Effector memory CD4-positive, alpha-beta T cell (primary cell): ENCODE results near the gene C6orf47.

Experiments
- DNase-seq, 3 donors: peaks; one replicate each; pipeline ENCODE4 v3.0.0-alpha.2; 2020
- H3K27ac ChIP-seq: 2 replicates; pipeline ENCODE4 v1.7.0; 2013; ENCODE audit warnings: mild to moderate bottlenecking, low read length, moderate library complexity; ENCODE audit not compliant: insufficient read depth, poor library complexity, severe bottlenecking
- H3K27me3 ChIP-seq: replicated peaks from 2 replicates; pipeline ENCODE4 v1.7.0; 2013; ENCODE audit warnings: mild to moderate bottlenecking, low read length; ENCODE audit not compliant: insufficient read depth, control insufficient read depth, poor library complexity, severe bottlenecking
- H3K36me3 ChIP-seq: 2 replicates; pipeline ENCODE4 v1.7.0; 2013; ENCODE audit warnings: mild to moderate bottlenecking, low read length, moderate library complexity; ENCODE audit not compliant: control insufficient read depth, insufficient read depth
- H3K4me1 ChIP-seq: 2 replicates; pipeline ENCODE4 v1.7.0; 2013; ENCODE audit warnings: low read length, mild to moderate bottlenecking; ENCODE audit not compliant: control insufficient read depth, insufficient read depth, poor library complexity, severe bottlenecking
- H3K4me3 ChIP-seq: 2 replicates; pipeline ENCODE4 v1.7.0; 2013; ENCODE audit warnings: low read length, low read depth, mild to moderate bottlenecking; ENCODE audit not compliant: insufficient read depth, poor library complexity, severe bottlenecking
- H3K9me3 ChIP-seq: 2 replicates; pipeline ENCODE4 v1.7.0; 2013; ENCODE audit warnings: mild to moderate bottlenecking, low read length, moderate library complexity; ENCODE audit not compliant: control insufficient read depth

Gene C6orf47

GRCh38 chr6:31645325-31645724, 15.3 kb downstream of the C6orf47 start:
- no peak for DNase-seq
- no peak overlapping the region for H3K4me3 ChIP-seq
- no peaks in the 10 kb centered on the region for H3K27me3 ChIP-seq
- H3K36me3 ChIP-seq = peaks cover 88% of the 10 kb centered on the region
- H3K27ac ChIP-seq = no peak overlapping the region
- H3K9me3 ChIP-seq = no peaks in the 10 kb centered on the region
- H3K4me1 ChIP-seq = no peaks in the 10 kb centered on the region

GRCh38 chr6:31643818-31644454, 16.6 kb downstream of the C6orf47 start:
- Histone ChIP-seq H3K27me3 (no peaks in the 10 kb centered on the region), H3K36me3 (peaks cover 94% of the 10 kb centered on the region), H3K4me3 (no peak overlapping the region), H3K4me1 (no peaks in the 10 kb centered on the region), H3K27ac (no peak overlapping the region), H3K9me3 (no peaks in the 10 kb centered on the region)
- DNase-seq = no peak

GRCh38 chr6:31642798-31643570, 17.6 kb downstream of the C6orf47 start:
- Histone ChIP-seq H3K4me1 (no peaks in the 10 kb centered on the region), H3K4me3 (no peak overlapping the region), H3K36me3 (peaks cover 91% of the 10 kb centered on the region), H3K27me3 (no peaks in the 10 kb centered on the region), H3K27ac (no peak overlapping the region), H3K9me3 (no peaks in the 10 kb centered on the region)
- no peak for DNase-seq

- no peaks in the 10 kb centered on the region for H3K4me1 ChIP-seq
- no peaks in the 10 kb centered on the region for H3K27me3 ChIP-seq
- no peak for DNase-seq
- peaks cover 91% of the 10 kb centered on the region for H3K36me3 ChIP-seq
- H3K27ac ChIP-seq = no peak overlapping the region
- no peak overlapping the region for H3K4me3 ChIP-seq
- no peaks in the 10 kb centered on the region for H3K9me3 ChIP-seq
Measured at GRCh38 chr6:31641370-31641769, 19.2 kb downstream of the C6orf47 start.

- H3K9me3 ChIP-seq = no peaks in the 10 kb centered on the region
- no peak for DNase-seq
Measured at GRCh38 chr6:31640612-31641011, 20.0 kb downstream of the C6orf47 start.

GRCh38 chr6:31639449-31639861, 21.1 kb downstream of the C6orf47 start:
- Histone ChIP-seq H3K27me3 (no peaks in the 10 kb centered on the region), H3K36me3 (peaks cover 91% of the 10 kb centered on the region), H3K27ac (no peak overlapping the region), H3K4me1 (no peaks in the 10 kb centered on the region), H3K4me3 (no peak overlapping the region), H3K9me3 (no peaks in the 10 kb centered on the region)
- DNase-seq = no peak

More at GRCh38 chr6:31640612-31641011, 20.0 kb downstream of the C6orf47 start:
- Histone ChIP-seq H3K4me3 (no peak overlapping the region), H3K4me1 (no peaks in the 10 kb centered on the region), H3K36me3 (peaks cover 91% of the 10 kb centered on the region), H3K27ac (no peak overlapping the region), H3K27me3 (no peaks in the 10 kb centered on the region)

GRCh38 chr6:31639043-31639442, 21.5 kb downstream of the C6orf47 start:
- DNase-seq = no peak
- Histone ChIP-seq H3K27ac (no peak overlapping the region), H3K4me1 (no peaks in the 10 kb centered on the region), H3K9me3 (no peaks in the 10 kb centered on the region), H3K27me3 (no peaks in the 10 kb centered on the region), H3K36me3 (peaks cover 91% of the 10 kb centered on the region), H3K4me3 (no peak overlapping the region)

GRCh38 chr6:31636698-31637596, 23.6 kb downstream of the C6orf47 start:
- H3K4me3 ChIP-seq = no peak overlapping the region
- H3K36me3 ChIP-seq = peaks cover 94% of the 10 kb centered on the region
- no peak overlapping the region for H3K27ac ChIP-seq
- H3K9me3 ChIP-seq = no peaks in the 10 kb centered on the region
- H3K27me3 ChIP-seq = no peaks in the 10 kb centered on the region
- DNase-seq = no peak
- no peaks in the 10 kb centered on the region for H3K4me1 ChIP-seq

- no peak for DNase-seq
- H3K4me1 ChIP-seq = no peaks in the 10 kb centered on the region
- peaks cover 94% of the 10 kb centered on the region for H3K36me3 ChIP-seq
- no peak overlapping the region for H3K4me3 ChIP-seq
- H3K27ac ChIP-seq = no peak overlapping the region
- no peaks in the 10 kb centered on the region for H3K27me3 ChIP-seq
- H3K9me3 ChIP-seq = no peaks in the 10 kb centered on the region
Measured at GRCh38 chr6:31634969-31635575, 25.5 kb downstream of the C6orf47 start.
